SK-N-SH treated with all-trans-retinoic acid at 6 μM for 48 hours (cell line): ENCODE results near the gene KANSL1L.

Experiments used
- PATZ1 ChIP-seq: fragments of 250-450 bp; sonication (Bioruptor Pico); IDR thresholded peaks from 2 replicates; pipeline ENCODE4 v1.8.0; 2020; ENCODE audit warnings: mild to moderate bottlenecking, moderate library complexity, borderline replicate concordance
- RARB ChIP-seq: fragments of 250-450 bp; sonication (Bioruptor Pico); IDR thresholded peaks from 2 replicates; pipeline ENCODE4 v1.8.0; 2021; ENCODE audit warnings: mild to moderate bottlenecking, moderate library complexity
- ZFP3 ChIP-seq: fragments of 250-450 bp; sonication (Bioruptor Pico); IDR thresholded peaks from 2 replicates; pipeline ENCODE4 v1.5.0; 2020; ENCODE audit warnings: mild to moderate bottlenecking, moderate library complexity

- TF ChIP-seq ZFP3 (no peak), RARB (CRISPR knock-in tag) (no peak), PATZ1 (no peak)
Measured at GRCh38 chr2:210072922-210073509, 98.2 kb downstream of the KANSL1L start.
